GM21447 (cell line): ENCODE data around the gene KCNF1.
"Not testable (repeated sequence)": the region's sequence is repeated elsewhere in the genome, so short reads cannot be mapped to it uniquely, and the experiment has no call there.

Experiments used
- ATAC-seq: cut with Tn5 transposase; IDR thresholded peaks from one replicate; pipeline ENCODE4 v1.9.1; 2021; ENCODE audit not compliant: unreplicated experiment

The KCNF1 gene

GRCh38 chr2:10935953-10936942, 24.5 kb downstream of the KCNF1 start:
- no peak for ATAC-seq

- no peak for ATAC-seq
These were observed 27.3 kb downstream of the KCNF1 start for GRCh38 chr2:10939058-10939457.

- ATAC-seq: no peak
These were observed 28.9 kb downstream of the KCNF1 start for GRCh38 chr2:10940596-10940995.

GRCh38 chr2:10941383-10941782, 29.6 kb downstream of the KCNF1 start:
- ATAC-seq: no peak

GRCh38 chr2:10944799-10945198, 33.1 kb downstream of the KCNF1 start:
- no peak for ATAC-seq

DNA sequence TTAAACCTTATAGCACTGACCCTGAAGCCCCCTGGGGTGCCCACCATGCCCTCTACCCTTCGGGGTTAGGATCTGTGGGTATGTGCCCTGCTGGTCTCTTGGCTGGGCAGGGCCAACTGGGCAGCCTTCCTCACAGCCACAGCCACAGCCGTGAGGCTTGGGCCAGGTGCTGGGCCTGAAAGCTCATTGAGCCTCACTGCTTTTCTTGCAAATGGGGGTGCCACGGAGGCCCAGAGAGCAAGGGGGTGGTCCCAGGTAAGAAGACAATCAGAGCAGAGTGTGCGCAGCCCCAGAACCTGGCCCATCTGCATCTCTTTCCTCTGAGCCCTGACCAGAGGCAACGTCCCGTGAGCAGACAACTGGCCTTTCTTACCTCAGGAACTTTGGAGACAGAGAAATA, 34.7 kb downstream of the KCNF1 start:
- ATAC-seq: no peak

DNA sequence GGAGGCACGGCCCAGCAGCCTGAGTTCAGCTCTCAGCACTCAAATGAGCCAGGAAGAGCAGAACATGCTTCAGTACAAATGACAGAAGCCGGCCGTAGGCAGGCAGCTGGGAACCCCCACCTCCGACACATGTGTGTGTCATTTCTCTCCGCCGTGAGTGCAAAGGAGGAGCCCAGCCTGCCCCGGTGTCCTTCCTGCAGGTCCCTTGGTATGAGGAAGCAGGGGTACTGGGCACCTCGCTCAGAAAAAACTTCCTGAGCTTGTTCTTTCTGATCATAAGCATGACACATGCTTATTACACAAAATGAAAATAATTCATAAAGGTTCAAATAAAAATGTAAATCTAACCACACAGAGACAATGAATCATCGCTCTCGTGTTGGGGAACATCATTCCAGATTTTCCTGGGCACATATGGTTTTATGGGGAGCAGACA, 35.3 kb downstream of the KCNF1 start:
- ATAC-seq: no peak

DNA sequence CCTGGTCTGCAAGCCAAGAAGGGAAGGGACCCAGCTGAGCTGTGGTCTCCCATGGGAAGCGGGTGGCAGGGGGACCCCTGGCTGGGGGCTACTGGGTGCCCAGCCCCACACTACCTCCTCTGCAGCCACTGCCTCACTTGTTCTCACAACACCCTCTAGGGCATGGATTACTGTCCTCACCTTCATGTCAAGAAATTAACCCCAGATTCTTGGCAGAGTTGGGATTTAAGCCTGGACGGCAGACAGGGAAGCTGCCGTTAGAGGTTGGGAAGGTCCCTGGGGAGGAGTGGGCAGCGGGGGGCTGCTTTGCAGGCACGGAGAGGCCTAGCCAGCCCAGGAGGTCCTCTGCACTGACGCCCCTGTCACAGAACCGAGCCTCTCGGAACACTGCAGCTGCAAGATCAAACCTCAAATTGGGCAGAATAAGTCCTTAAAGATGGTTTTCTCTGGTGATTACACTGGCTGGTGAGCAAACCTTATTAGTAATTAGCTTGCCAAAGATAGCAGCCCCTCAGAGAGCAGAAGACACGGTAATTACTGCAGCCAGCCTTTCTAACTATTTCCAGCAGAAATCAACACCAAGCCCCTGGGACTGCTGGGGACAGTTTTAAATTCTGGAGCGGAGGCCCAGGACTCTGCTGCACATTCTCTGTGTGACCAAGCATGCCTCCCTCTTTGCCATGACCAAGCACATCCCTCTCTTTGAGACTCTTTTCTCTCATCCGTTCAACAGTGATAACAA, 35.9 kb downstream of the KCNF1 start:
- ATAC-seq: no peak

DNA sequence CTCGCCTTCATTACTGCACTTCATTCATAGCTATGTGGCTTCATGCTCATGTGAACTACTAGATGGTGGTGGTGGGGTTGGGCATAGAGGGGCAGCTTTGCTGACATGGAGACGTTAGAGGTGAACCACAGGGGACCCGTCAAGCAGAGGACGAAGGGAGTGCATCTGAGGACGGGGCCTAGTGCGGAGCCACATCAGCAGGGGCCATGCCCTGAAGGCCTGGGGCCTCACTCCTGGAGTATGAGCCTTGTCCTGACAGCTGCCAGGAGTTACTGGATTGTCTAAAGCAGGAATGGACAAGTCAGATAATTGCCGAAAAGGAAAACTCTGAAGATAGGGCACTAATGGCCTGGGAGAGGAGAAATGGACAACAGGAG, 36.4 kb downstream of the KCNF1 start:
- ATAC-seq: no peak

- ATAC-seq: no peak
These were observed 37.0 kb downstream of the KCNF1 start for GRCh38 chr2:10948606-10949230.

GRCh38 chr2:10949835-10950234, 38.1 kb downstream of the KCNF1 start:
- ATAC-seq: no peak

DNA sequence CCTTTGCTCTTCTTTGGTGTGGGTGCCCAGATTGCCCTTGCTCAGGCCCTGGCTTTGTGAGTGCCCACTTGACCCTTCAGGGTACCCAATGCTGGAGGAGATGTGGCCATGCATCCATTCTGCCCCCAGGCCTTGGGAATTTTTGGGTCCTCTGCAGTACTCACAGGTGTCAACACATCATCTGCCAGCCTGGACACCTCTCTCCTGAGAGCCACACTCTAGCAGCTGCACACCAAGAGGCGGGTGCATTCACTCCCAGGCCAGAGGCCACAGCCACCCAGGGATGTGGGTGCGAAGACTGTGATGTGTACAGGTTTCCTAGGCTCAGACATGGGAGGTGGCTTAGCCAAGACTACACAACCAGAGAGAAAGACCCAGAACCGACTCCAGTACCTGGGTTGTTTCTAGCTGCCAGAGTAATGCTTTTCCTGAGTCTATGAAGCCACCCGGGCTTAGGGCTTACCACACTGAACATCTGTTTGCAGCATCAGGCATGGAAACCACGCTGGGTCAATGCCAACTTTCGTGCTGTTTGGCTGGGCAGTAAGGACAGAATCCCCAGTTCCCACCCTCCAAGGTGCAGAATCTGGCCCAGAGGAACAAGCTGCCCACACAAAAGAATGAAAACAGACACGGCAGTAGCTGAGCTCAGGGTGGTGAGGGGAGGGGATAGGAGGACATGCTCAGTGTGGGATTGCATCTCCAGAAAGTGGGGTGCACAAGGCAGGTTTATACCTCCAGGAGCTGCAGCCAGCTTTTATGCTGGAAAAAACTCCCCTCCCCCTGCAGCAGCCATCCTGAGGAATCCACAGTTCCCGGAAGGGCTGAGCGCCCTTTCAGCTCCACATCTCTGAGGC, 40.1 kb downstream of the KCNF1 start:
- ATAC-seq: no peak

GRCh38 chr2:10954416-10954815, 42.7 kb downstream of the KCNF1 start:
- no peak for ATAC-seq

DNA sequence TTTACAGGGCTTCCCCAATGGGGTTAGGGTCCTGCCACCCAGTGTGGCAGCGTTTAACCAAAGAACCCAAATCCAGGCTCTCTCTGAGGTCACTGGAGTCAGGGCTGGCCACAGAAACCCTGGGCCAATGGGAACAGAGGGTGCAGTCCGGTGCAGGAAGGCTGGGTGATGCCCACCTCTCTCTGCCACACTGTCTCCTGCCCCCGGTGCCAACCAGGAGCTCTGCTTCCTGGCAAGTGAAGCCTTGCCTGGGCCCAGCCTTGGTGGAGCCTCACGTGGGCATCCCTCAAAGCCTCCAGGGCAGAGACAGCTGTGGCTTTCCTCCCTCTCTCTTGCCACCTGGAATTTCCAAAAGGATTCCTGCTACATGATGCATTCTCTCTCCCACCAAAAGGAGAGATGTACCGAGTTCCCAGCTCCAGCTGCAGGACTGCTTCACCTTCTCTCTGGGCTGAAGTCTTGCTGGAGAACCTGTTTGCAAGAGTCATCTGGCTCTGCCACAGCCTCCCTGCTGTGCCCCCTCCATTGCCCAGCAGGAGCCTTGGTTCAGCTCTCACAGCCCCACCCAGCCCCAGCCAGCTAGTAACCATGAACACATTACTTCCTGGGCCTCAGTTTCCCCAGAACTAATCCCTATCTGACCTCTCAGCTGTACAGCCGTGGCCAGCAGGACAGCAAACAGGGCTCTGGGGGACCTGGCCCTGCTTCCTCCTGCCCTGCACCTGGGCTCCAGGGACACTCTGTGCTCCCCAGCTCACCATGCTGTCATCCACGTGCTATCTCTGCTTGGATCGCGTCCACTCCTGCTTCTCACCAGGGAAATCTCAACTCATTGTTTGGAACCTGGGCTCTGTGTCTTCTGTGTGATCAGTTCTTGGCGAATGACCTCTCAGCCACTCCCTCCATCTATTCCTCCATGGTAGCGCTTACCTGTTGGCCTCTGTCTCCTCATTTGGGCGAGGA, 43.4 kb downstream of the KCNF1 start:
- no peak for ATAC-seq

DNA sequence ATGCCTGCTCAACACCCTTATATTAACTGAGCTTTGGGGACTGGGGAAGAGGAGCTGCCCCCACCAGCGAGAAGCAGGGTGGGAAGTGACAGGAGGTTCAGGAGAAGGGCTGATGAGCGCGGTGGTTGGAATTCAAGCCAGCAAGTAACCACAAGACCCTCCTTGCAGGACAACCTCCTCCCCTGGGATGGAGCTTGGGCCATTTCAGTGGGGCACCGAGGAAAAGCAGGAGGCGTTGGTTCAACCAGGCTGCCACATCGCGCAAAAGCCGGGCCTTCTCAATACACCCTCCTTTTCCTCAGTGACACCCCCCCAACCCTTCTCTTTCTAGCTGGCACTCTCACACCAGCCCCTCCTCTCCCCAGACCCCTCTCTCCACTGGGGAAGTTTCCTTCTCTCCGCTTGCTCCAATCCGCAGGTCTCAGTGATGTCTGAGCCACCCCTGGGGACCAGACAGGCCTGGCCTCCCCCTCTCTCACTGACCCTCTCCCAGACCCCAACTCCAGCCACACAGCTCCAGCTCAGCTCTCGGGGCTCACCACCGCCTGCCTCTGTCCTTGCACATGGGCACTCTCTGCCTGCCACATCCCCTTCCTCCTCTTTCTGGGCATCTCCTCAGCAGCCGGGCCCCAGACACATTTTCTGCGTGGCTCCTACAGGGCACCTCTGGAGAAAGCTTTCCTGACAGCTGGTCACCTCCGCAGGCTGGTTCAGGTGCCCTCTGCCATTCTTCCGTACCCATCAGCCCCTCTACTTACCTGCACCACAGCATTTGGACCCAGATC, 44.5 kb downstream of the KCNF1 start:
- no peak for ATAC-seq

DNA sequence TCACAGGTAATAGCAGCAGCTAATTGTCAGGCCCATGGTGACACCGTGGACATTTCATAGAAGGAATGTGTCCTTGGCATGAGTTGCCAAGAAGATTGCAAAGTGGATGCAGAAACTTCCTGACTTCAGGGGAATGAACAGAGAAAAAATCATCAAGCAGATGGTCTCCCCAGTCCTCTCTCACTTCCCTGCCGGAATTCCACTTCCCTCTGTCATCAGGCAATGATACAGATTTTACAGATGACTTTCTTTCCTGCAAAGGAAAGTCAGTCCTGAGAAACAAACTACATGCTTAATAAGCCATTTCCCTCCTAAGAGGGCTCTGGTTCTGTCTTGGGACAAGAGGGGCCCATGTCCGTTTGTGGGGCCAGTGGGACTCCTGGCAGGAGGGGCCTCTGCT, 45.7 kb downstream of the KCNF1 start:
- no peak for ATAC-seq

- ATAC-seq: not testable (repeated sequence)
These were observed 46.7 kb downstream of the KCNF1 start for GRCh38 chr2:10958452-10958851.

GRCh38 chr2:10960606-10961489, 49.1 kb downstream of the KCNF1 start:
- no peak for ATAC-seq
